H9 (cell line): ENCODE data around the gene LRP1B. TPM values are rescaled to one million over a fixed set of nuclear protein-coding genes. Genes with fewer than 3 reads are reported as not detected.

Source experiments
- DNase-seq: peaks from one replicate; pipeline ENCODE4 v3.0.0-alpha.2; 2017
- H2AFZ ChIP-seq: one replicate; pipeline ENCODE4 v1.6.1; 2013; ENCODE audit warnings: mild to moderate bottlenecking, low read length, control low read depth, moderate library complexity
- H2AK5ac ChIP-seq: 2 replicates; pipeline ENCODE4 v1.6.1; 2013; ENCODE audit warnings: low read length, control low read depth, mixed read lengths; ENCODE audit not compliant: insufficient read length
- H2BK120ac ChIP-seq: one replicate; pipeline ENCODE4 v1.6.1; 2013; ENCODE audit warnings: low read depth, mild to moderate bottlenecking, low read length, control low read depth, inconsistent platforms; ENCODE audit not compliant: poor library complexity, severe bottlenecking
- H2BK12ac ChIP-seq: 2 replicates; pipeline ENCODE4 v1.6.1; 2013; ENCODE audit warnings: low read length, control low read depth, mixed read lengths, low read depth; ENCODE audit not compliant: insufficient read length
- H2BK15ac ChIP-seq: 2 replicates; pipeline ENCODE4 v1.6.1; 2013; ENCODE audit warnings: low read depth, low read length, control low read depth
- H2BK20ac ChIP-seq: one replicate; pipeline ENCODE4 v1.6.1; 2013; ENCODE audit warnings: low read depth, mild to moderate bottlenecking, low read length, control low read depth, inconsistent platforms; ENCODE audit not compliant: poor library complexity, severe bottlenecking
- H2BK5ac ChIP-seq: 2 replicates; pipeline ENCODE4 v1.6.1; 2013; ENCODE audit warnings: low read length, control low read depth, mixed read lengths; ENCODE audit not compliant: insufficient read length
- H3K14ac ChIP-seq: 2 replicates; pipeline ENCODE4 v1.6.1; 2013; ENCODE audit warnings: low read length, control low read depth; ENCODE audit not compliant: insufficient read depth
- H3K18ac ChIP-seq: 2 replicates; pipeline ENCODE4 v1.6.1; 2013; ENCODE audit warnings: low read depth, mild to moderate bottlenecking, mixed read lengths, low read length, control low read depth; ENCODE audit not compliant: insufficient read length
- H3K23ac ChIP-seq: 2 replicates; pipeline ENCODE4 v1.6.1; 2013; ENCODE audit warnings: low read length, control low read depth, mixed read lengths, low read depth; ENCODE audit not compliant: insufficient read length
- H3K23me2 ChIP-seq: 2 replicates; pipeline ENCODE4 v1.6.1; 2013; ENCODE audit warnings: low read depth, mild to moderate bottlenecking, mixed read lengths, low read length, control low read depth; ENCODE audit not compliant: insufficient read length, poor library complexity, severe bottlenecking
- H3K27ac ChIP-seq: 2 replicates; pipeline ENCODE4 v1.5.1; 2013; ENCODE audit warnings: low read length, control low read depth, mixed read lengths, low read depth; ENCODE audit not compliant: insufficient read length
- H3K27me3 ChIP-seq: 2 replicates; pipeline ENCODE4 v1.6.1; 2013; ENCODE audit warnings: low read length, control low read depth, inconsistent platforms; ENCODE audit not compliant: insufficient read depth
- H3K4ac ChIP-seq: 2 replicates; pipeline ENCODE4 v1.6.1; 2013; ENCODE audit warnings: low read depth, mild to moderate bottlenecking, control low read depth, inconsistent platforms, low read length, moderate library complexity
- H3K4me1 ChIP-seq: 2 replicates; pipeline ENCODE4 v1.6.1; 2013; ENCODE audit warnings: low read length, control low read depth, inconsistent platforms; ENCODE audit not compliant: insufficient read depth
- H3K4me2 ChIP-seq: 2 replicates; pipeline ENCODE4 v1.6.1; 2013; ENCODE audit warnings: low read length, control low read depth, mixed read lengths; ENCODE audit not compliant: insufficient read length, insufficient read depth
- H3K56ac ChIP-seq: 2 replicates; pipeline ENCODE4 v1.6.1; 2013; ENCODE audit warnings: low read depth, mild to moderate bottlenecking, mixed read lengths, low read length, control low read depth; ENCODE audit not compliant: insufficient read length
- H3K79me1 ChIP-seq: 2 replicates; pipeline ENCODE4 v1.6.1; 2013; ENCODE audit warnings: low read depth, mild to moderate bottlenecking, moderate library complexity, low read length, control low read depth, inconsistent platforms; ENCODE audit not compliant: insufficient read depth, poor library complexity, severe bottlenecking
- H3K79me2 ChIP-seq: 2 replicates; pipeline ENCODE4 v1.6.1; 2013; ENCODE audit warnings: low read length, control low read depth, inconsistent platforms; ENCODE audit not compliant: insufficient read depth
- H3K9ac ChIP-seq: 2 replicates; pipeline ENCODE4 v1.6.1; 2013; ENCODE audit warnings: low read length, control low read depth, mixed read lengths; ENCODE audit not compliant: insufficient read length; ENCODE audit errors: extremely low read depth
- H3K9me3 ChIP-seq: one replicate; pipeline ENCODE4 v1.6.1; 2013; ENCODE audit warnings: low read depth, low read length, inconsistent platforms; ENCODE audit not compliant: control insufficient read depth
- H3T11ph ChIP-seq: one replicate; pipeline ENCODE4 v1.6.1; 2013; ENCODE audit warnings: mild to moderate bottlenecking, low read length, control low read depth, inconsistent platforms
- H4K20me1 ChIP-seq: one replicate; pipeline ENCODE4 v1.6.1; 2013; ENCODE audit not compliant: control insufficient read depth, insufficient read length, insufficient read depth
- H4K5ac ChIP-seq: 2 replicates; pipeline ENCODE4 v1.6.1; 2013; ENCODE audit warnings: low read depth, mild to moderate bottlenecking, mixed read lengths, low read length, control low read depth; ENCODE audit not compliant: insufficient read length
- H4K8ac ChIP-seq: replicated peaks from 2 replicates; pipeline ENCODE4 v1.6.1; 2013; ENCODE audit warnings: low read length, control low read depth, mixed read lengths, low read depth; ENCODE audit not compliant: insufficient read length
- H4K91ac ChIP-seq: 2 replicates; pipeline ENCODE4 v1.6.1; 2013; ENCODE audit warnings: low read depth, mild to moderate bottlenecking, moderate library complexity, mixed read lengths, low read length, control low read depth; ENCODE audit not compliant: insufficient read length
- H3K27ac Mint-ChIP-seq, 3 experiments: 2 replicates in 2 of 3; 3 replicates in 1 of 3; pipeline ENCODE4 v1.8.0; 2020 to 2021; ENCODE audit warnings: mixed read lengths in 3 of 3, mild to moderate bottlenecking in 1 of 3, moderate library complexity in 1 of 3
- H3K27me3 Mint-ChIP-seq: 2 replicates; pipeline ENCODE4 v1.8.0; 2021; ENCODE audit warnings: low read depth, mild to moderate bottlenecking, moderate library complexity, mixed read lengths
- H3K36me3 Mint-ChIP-seq, 3 experiments: 2 replicates in 2 of 3; 3 replicates in 1 of 3; pipeline ENCODE4 v1.8.0; 2020 to 2021; ENCODE audit warnings: low read depth in 3 of 3, mixed read lengths in 3 of 3; ENCODE audit not compliant: insufficient read depth in 1 of 3
- H3K4me1 Mint-ChIP-seq, 2 experiments: 2 replicates each; pipeline ENCODE4 v1.8.0; 2020; ENCODE audit warnings: mixed read lengths in 2 of 2
- H3K4me3 Mint-ChIP-seq, 2 experiments: 2 replicates in 1 of 2; 3 replicates in 1 of 2; pipeline ENCODE4 v1.8.0; 2020 to 2021; ENCODE audit warnings: mild to moderate bottlenecking in 2 of 2, mixed read lengths in 2 of 2, moderate library complexity in 1 of 2
- H3K9me3 Mint-ChIP-seq, 2 experiments: 2 replicates in 1 of 2; 3 replicates in 1 of 2; pipeline ENCODE4 v1.8.0; 2020; ENCODE audit warnings: mild to moderate bottlenecking in 2 of 2, mixed read lengths in 2 of 2, moderate library complexity in 1 of 2
- WGBS: extraction: QIAGEN DNeasy Blood & Tissue Kit; methylation state at CpG from one replicate; pipeline ENCODE4 v1.1.7; 2013; ENCODE audit warnings: missing lambda C conversion rate, low lambda C conversion rate, mixed read lengths; ENCODE audit not compliant: insufficient read length; ENCODE audit errors: extremely low coverage; 5-methylcytosine and 5-hydroxymethylcytosine counted together
- total RNA-seq: library from RNA; stranded (reverse); gene quantifications from 2 replicates; pipeline ENCODE4 v1.2.1, GENCODE V29; 2021
- TF ChIP-seq, protein P1 (sequence below): fragments of 200-600 bp; sonication (generic); conservative IDR thresholded peaks from 3 replicates; pipeline ENCODE4 v1.8.0; 2021; ENCODE audit warnings: antibody characterized with exemption, mild to moderate bottlenecking

The LRP1B gene
- total RNA-seq, 1 experiment from 2014 or later, result not detected

DNA sequence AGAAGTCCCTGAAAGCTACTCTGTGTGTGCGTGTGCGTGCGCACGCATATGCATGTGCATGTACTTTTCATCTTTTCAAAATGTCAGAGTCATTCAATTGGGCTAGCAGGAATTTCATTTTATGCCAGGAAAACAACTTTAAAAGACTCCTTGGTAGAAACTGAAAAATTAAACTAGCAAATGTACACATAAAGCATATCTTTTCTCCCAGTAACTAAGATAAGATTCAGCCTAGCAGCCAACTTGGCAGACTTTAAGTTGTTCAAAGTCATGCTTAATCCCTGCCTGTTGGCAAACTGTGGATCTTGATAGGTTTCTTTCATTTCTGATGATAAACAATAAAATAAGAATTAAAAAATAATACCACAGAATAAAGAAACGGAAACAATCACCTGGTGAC lies 1129.1 kb downstream of the LRP1B start:
- Histone ChIP-seq H3K4me2 (no peak overlapping the region), H2BK5ac (no peak overlapping the region), H3K27ac (no peak overlapping the region), H4K20me1 (no peaks in the 10 kb centered on the region), H3K4ac (no peak overlapping the region), H3K79me1 (no peaks in the 10 kb centered on the region), H4K5ac (no peak overlapping the region), H3K23me2 (no peaks in the 10 kb centered on the region), H2AFZ (no peak overlapping the region), H3K4me1 (no peaks in the 10 kb centered on the region), H2AK5ac (no peak overlapping the region), H4K8ac (no peak overlapping the region), H2BK12ac (no peak overlapping the region), H3K23ac (no peak overlapping the region), H2BK15ac (no peak overlapping the region), H3K9ac (no peak overlapping the region), H4K91ac (no peak overlapping the region), H2BK20ac (no peak overlapping the region), H3K79me2 (no peaks in the 10 kb centered on the region), H2BK120ac (no peak overlapping the region), H3K27me3 (no peaks in the 10 kb centered on the region), H3K56ac (no peak overlapping the region), H3K14ac (no peak overlapping the region), H3K18ac (no peak overlapping the region), H3T11ph (no peak overlapping the region), H3K9me3 (no peaks in the 10 kb centered on the region)
- Mint-ChIP-seq H3K9me3 (peaks cover 0 to 4% of the 10 kb centered on the region in 2 experiments; a peak in 2 of 5 replicates), H3K27me3 (no peaks in the 10 kb centered on the region), H3K27ac (no peak overlapping the region), H3K36me3 (peaks cover 2 to 4% (median 2%) of the 10 kb centered on the region in 3 experiments; a peak in 5 of 7 replicates), H3K4me3 (no peak overlapping the region), H3K4me1 (peaks cover 4 to 5% of the 10 kb centered on the region in 2 experiments; a peak in 3 of 4 replicates)
- no peak for DNase-seq
- TF ChIP-seq, protein P1, sequence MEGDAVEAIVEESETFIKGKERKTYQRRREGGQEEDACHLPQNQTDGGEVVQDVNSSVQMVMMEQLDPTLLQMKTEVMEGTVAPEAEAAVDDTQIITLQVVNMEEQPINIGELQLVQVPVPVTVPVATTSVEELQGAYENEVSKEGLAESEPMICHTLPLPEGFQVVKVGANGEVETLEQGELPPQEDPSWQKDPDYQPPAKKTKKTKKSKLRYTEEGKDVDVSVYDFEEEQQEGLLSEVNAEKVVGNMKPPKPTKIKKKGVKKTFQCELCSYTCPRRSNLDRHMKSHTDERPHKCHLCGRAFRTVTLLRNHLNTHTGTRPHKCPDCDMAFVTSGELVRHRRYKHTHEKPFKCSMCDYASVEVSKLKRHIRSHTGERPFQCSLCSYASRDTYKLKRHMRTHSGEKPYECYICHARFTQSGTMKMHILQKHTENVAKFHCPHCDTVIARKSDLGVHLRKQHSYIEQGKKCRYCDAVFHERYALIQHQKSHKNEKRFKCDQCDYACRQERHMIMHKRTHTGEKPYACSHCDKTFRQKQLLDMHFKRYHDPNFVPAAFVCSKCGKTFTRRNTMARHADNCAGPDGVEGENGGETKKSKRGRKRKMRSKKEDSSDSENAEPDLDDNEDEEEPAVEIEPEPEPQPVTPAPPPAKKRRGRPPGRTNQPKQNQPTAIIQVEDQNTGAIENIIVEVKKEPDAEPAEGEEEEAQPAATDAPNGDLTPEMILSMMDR, result no peak
- no CpG with 5 or more reads among the region's 5 CpGs for WGBS
